Ectodermal cell (in vitro differentiated cells): ENCODE results near the gene KLK15.

Experiments used
- H3K27ac ChIP-seq: 2 replicates; pipeline ENCODE4 v1.7.0; 2013; ENCODE audit warnings: mild to moderate bottlenecking, low read depth, low read length; ENCODE audit not compliant: insufficient read depth, poor library complexity, severe bottlenecking
- H3K27me3 ChIP-seq: 2 replicates; pipeline ENCODE4 v1.7.0; 2013; ENCODE audit warnings: mild to moderate bottlenecking, low read length; ENCODE audit not compliant: insufficient read depth, control insufficient read depth, poor library complexity, severe bottlenecking
- H3K36me3 ChIP-seq: one replicate; pipeline ENCODE4 v1.7.0; 2013; ENCODE audit warnings: low read length; ENCODE audit not compliant: control insufficient read depth, insufficient read depth
- H3K4me1 ChIP-seq: one replicate; pipeline ENCODE4 v1.7.0; 2013; ENCODE audit warnings: low read length; ENCODE audit not compliant: control insufficient read depth, insufficient read depth
- H3K4me3 ChIP-seq: 2 replicates; pipeline ENCODE4 v1.7.0; 2013; ENCODE audit warnings: low read depth, low read length, control low read depth; ENCODE audit not compliant: insufficient read depth
- H3K9me3 ChIP-seq: 2 replicates; pipeline ENCODE4 v1.7.0; 2013; ENCODE audit warnings: mild to moderate bottlenecking, low read length, moderate library complexity; ENCODE audit not compliant: control insufficient read depth
- WGBS, 2 experiments: methylation state at CpG; one replicate each; pipeline ENCODE4 v1.1.7; 2013; ENCODE audit warnings: missing lambda C conversion rate in 2 of 2; 5-methylcytosine and 5-hydroxymethylcytosine counted together

Gene KLK15

GRCh38 chr19:50869479-50869878 lies 36.1 kb upstream of the KLK15 start:
- Histone ChIP-seq H3K4me1 (no peaks in the 10 kb centered on the region), H3K36me3 (no peaks in the 10 kb centered on the region), H3K9me3 (peaks cover 3% of the 10 kb centered on the region), H3K27ac (no peak overlapping the region), H3K27me3 (peaks cover 8% of the 10 kb centered on the region), H3K4me3 (no peak overlapping the region)
- 79 to 84% methylated on average over 4 of the region's 4 CpGs for WGBS, 2 experiments

- no peaks in the 10 kb centered on the region for H3K36me3 ChIP-seq
- no peak overlapping the region for H3K27ac ChIP-seq
- no peaks in the 10 kb centered on the region for H3K4me1 ChIP-seq
- peaks cover 3% of the 10 kb centered on the region for H3K9me3 ChIP-seq
- 76 to 79% methylated on average over 6 of the region's 7 CpGs for WGBS, 2 experiments
- peaks cover 3% of the 10 kb centered on the region for H3K27me3 ChIP-seq
- H3K4me3 ChIP-seq = no peak overlapping the region
Observed at GRCh38 chr19:50861496-50862286, 28.3 kb upstream of the KLK15 start.

DNA sequence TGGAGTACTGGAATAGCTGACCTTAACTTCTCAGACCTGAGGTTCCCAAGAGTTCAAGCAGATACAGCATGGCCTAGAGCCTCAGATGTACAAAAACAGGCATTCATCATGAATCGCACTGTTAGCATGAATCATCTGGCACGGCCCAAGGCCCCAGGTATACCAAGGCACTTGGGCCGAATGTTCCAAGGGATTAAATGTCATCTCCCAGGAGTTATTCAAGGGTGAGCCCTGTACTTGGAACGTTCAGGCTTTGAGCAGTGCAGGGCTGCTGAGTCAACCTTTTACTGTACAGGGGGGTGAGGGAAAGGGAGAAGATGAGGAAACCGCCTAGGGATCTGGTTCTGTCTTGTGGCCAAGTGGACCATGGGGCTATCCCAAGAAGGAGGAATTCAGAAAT lies 27.6 kb upstream of the KLK15 start:
- peaks cover 3% of the 10 kb centered on the region for H3K9me3 ChIP-seq
- 67 to 68% methylated on average over 5 of the region's 5 CpGs for WGBS, 2 experiments
- no peak overlapping the region for H3K4me3 ChIP-seq
- H3K36me3 ChIP-seq = no peaks in the 10 kb centered on the region
- no peak overlapping the region for H3K27ac ChIP-seq
- H3K4me1 ChIP-seq = no peaks in the 10 kb centered on the region
- H3K27me3 ChIP-seq = no peaks in the 10 kb centered on the region

DNA sequence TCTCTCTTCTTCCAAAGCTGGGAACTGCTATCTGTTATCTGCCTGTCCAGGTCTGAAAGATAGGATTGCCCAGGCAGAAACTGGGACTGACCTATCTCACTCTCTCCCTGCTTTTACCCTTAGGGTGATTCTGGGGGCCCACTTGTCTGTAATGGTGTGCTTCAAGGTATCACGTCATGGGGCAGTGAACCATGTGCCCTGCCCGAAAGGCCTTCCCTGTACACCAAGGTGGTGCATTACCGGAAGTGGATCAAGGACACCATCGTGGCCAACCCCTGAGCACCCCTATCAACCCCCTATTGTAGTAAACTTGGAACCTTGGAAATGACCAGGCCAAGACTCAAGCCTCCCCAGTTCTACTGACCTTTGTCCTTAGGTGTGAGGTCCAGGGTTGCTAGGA lies 26.5 kb upstream of the KLK15 start:
- Histone ChIP-seq H3K27ac (no peak overlapping the region), H3K4me1 (no peaks in the 10 kb centered on the region), H3K27me3 (no peaks in the 10 kb centered on the region), H3K4me3 (no peak overlapping the region), H3K36me3 (no peaks in the 10 kb centered on the region), H3K9me3 (no peaks in the 10 kb centered on the region)
- WGBS, 2 experiments = 84 to 86% methylated on average over 4 of the region's 4 CpGs

DNA sequence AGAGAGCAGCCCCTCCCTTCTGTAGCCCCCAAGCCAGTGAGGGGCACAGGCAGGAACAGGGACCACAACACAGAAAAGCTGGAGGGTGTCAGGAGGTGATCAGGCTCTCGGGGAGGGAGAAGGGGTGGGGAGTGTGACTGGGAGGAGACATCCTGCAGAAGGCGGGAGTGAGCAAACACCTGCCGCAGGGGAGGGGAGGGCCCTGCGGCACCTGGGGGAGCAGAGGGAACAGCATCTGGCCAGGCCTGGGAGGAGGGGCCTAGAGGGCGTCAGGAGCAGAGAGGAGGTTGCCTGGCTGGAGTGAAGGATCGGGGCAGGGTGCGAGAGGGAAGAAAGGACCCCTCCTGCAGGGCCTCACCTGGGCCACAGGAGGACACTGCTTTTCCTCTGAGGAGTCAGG lies 25.5 kb upstream of the KLK15 start:
- H3K9me3 ChIP-seq = no peaks in the 10 kb centered on the region
- WGBS, 2 experiments = 62 to 63% methylated on average over 7 of the region's 7 CpGs
- no peaks in the 10 kb centered on the region for H3K27me3 ChIP-seq
- no peaks in the 10 kb centered on the region for H3K4me1 ChIP-seq
- H3K27ac ChIP-seq = no peak overlapping the region
- no peak overlapping the region for H3K4me3 ChIP-seq
- no peaks in the 10 kb centered on the region for H3K36me3 ChIP-seq

- H3K36me3 ChIP-seq = no peaks in the 10 kb centered on the region
- H3K27ac ChIP-seq = no peak overlapping the region
- no peaks in the 10 kb centered on the region for H3K4me1 ChIP-seq
- WGBS, 2 experiments = 79 to 82% methylated on average over 6 of the region's 6 CpGs
- no peak overlapping the region for H3K4me3 ChIP-seq
- H3K9me3 ChIP-seq = no peaks in the 10 kb centered on the region
- no peaks in the 10 kb centered on the region for H3K27me3 ChIP-seq
Observed at GRCh38 chr19:50857366-50857765, 24.0 kb upstream of the KLK15 start.

- no peaks in the 10 kb centered on the region for H3K36me3 ChIP-seq
- H3K27me3 ChIP-seq = peaks cover 5% of the 10 kb centered on the region
- 73 to 74% methylated on average over 9 of the region's 9 CpGs for WGBS, 2 experiments
- H3K27ac ChIP-seq = no peak within 1 kb of the TSS
- no peaks in the 10 kb centered on the region for H3K9me3 ChIP-seq
- no peak within 1 kb of the TSS for H3K4me3 ChIP-seq
- no peaks in the 10 kb centered on the region for H3K4me1 ChIP-seq
Observed at GRCh38 chr19:50854636-50855410, 21.4 kb upstream of the KLK15 start, which contains the start of gene KLK3. KLK3 (plus strand) TSS chr19:50854915; CDS start chr19:50854956, 41 bp downstream.

GRCh38 chr19:50851620-50852019 lies 18.2 kb upstream of the KLK15 start:
- Histone ChIP-seq H3K36me3 (no peaks in the 10 kb centered on the region), H3K9me3 (no peaks in the 10 kb centered on the region), H3K27ac (no peak overlapping the region), H3K4me3 (no peak overlapping the region), H3K27me3 (peaks cover 5% of the 10 kb centered on the region), H3K4me1 (no peaks in the 10 kb centered on the region)
- 74 to 75% methylated on average over 4 of the region's 4 CpGs for WGBS, 2 experiments

DNA sequence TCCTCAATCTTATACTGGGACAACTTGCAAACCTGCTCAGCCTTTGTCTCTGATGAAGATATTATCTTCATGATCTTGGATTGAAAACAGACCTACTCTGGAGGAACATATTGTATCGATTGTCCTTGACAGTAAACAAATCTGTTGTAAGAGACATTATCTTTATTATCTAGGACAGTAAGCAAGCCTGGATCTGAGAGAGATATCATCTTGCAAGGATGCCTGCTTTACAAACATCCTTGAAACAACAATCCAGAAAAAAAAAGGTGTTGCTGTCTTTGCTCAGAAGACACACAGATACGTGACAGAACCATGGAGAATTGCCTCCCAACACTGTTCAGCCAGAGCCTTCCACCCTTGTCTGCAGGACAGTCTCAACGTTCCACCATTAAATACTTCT lies 17.4 kb upstream of the KLK15 start:
- 40 to 61% methylated on average over 2 to 3 of the region's 3 CpGs for WGBS, 2 experiments
- H3K36me3 ChIP-seq = no peaks in the 10 kb centered on the region
- no peaks in the 10 kb centered on the region for H3K9me3 ChIP-seq
- no peak overlapping the region for H3K4me3 ChIP-seq
- H3K27ac ChIP-seq = no peak overlapping the region
- H3K27me3 ChIP-seq = peaks cover 5% of the 10 kb centered on the region
- H3K4me1 ChIP-seq = no peaks in the 10 kb centered on the region

DNA sequence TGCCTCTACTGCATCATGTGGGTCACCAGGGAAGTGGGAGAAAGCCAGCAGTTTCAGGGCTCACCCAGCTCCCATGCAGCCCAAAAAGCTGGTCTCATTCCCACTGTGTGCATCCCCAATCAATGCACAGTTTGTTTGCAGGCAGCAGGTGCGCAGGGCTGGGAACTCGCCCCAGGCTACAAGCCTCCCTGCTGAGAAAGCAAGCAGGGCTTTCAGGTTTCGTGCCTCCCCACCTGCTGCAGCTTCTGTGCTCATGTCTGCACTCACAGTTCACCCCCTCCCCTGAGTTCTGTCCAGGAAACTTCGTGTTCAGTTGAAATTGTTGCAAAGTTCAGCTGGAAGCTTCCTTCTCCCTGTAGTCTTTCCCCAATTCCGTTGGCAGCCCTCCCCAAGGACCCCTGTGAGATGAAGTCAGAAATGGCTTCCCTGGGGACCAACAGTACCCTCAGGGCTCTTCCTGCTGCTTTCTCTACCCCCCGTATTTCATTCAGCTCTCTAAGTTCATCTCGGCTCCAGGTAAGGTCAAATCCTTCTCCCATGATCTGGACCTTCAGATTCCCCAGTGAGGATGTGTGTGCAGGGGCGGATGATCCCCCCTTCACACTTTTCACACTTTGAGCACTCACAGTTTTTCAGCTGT lies 11.0 kb upstream of the KLK15 start:
- Histone ChIP-seq H3K27me3 (peaks cover 20% of the 10 kb centered on the region), H3K4me3 (no peak overlapping the region), H3K9me3 (no peaks in the 10 kb centered on the region), H3K27ac (no peak overlapping the region), H3K36me3 (no peaks in the 10 kb centered on the region), H3K4me1 (no peaks in the 10 kb centered on the region)
- WGBS, 2 experiments = 35 to 44% methylated on average over 8 of the region's 8 CpGs
